H1 (cell line): ENCODE measurements around the gene GRK5. TPM values are rescaled to one million over a fixed set of nuclear protein-coding genes. Genes with fewer than 3 reads are reported as not detected.

Experiments used
- CTCF ChIA-PET: fragments of 300-600 bp; sonication (Branson Sonifier 250); formaldehyde crosslinking; loops from one replicate; lab custom pipeline; 2021; ENCODE audit not compliant: partially characterized antibody; lab: Charles Lee
- POLR2A ChIA-PET: fragments of 300-600 bp; sonication (Branson Sonifier 250); formaldehyde crosslinking; loops from one replicate; lab custom pipeline; 2021; ENCODE audit warnings: inconsistent platforms; ENCODE audit not compliant: partially characterized antibody; lab: Charles Lee
- DNase-seq, 2 experiments: peaks; one replicate each; pipeline versions ENCODE4 v3.0.0 to v3.0.0-alpha.2; 2010 to 2022; ENCODE audit warnings: low spot score in 2 of 2, low read depth in 1 of 2, mixed read lengths in 1 of 2
- FAIRE-seq: peaks from 2 replicates; lab custom pipeline; 2011; peaks lifted over from hg19 to GRCh38; lab: Jason Lieb, UNC
- H2AFZ ChIP-seq: 2 replicates; pipeline ENCODE4 v1.8.1; 2012; ENCODE audit warnings: low read length, inconsistent platforms
- H2AK5ac ChIP-seq: 2 replicates; pipeline ENCODE4 v1.6.1; 2013; ENCODE audit warnings: low read depth, low read length
- H2BK120ac ChIP-seq: replicated peaks from 2 replicates; pipeline ENCODE3; 2013; ENCODE audit warnings: low read depth, low read length, inconsistent platforms
- H2BK12ac ChIP-seq: 2 replicates; pipeline ENCODE4 v1.6.1; 2013; ENCODE audit warnings: low read depth, low read length
- H2BK15ac ChIP-seq: 2 replicates; pipeline ENCODE4 v1.6.1; 2013; ENCODE audit warnings: low read length
- H2BK20ac ChIP-seq: 2 replicates; pipeline ENCODE4 v1.6.1; 2013; ENCODE audit warnings: low read length
- H2BK5ac ChIP-seq: 2 replicates; pipeline ENCODE4 v1.6.1; 2013; ENCODE audit warnings: low read depth, low read length
- H3K14ac ChIP-seq: 2 replicates; pipeline ENCODE4 v1.6.1; 2013; ENCODE audit warnings: inconsistent platforms; ENCODE audit not compliant: insufficient read length
- H3K18ac ChIP-seq: 2 replicates; pipeline ENCODE4 v1.6.1; 2013; ENCODE audit warnings: low read length; ENCODE audit errors: extremely low read depth
- H3K23ac ChIP-seq: 2 replicates; pipeline ENCODE4 v1.6.1; 2013; ENCODE audit warnings: inconsistent platforms; ENCODE audit not compliant: insufficient read length
- H3K23me2 ChIP-seq: 2 replicates; pipeline ENCODE4 v1.6.1; 2013; ENCODE audit warnings: low read depth, low read length
- H3K27ac ChIP-seq: 2 replicates; pipeline ENCODE4 v1.6.1; 2011; ENCODE audit warnings: low read depth, low read length, inconsistent platforms
- H3K27me3 ChIP-seq, 4 experiments: replicated peaks in 1 of 4; 1 replicate in 1 of 4; 2 replicates in 3 of 4; pipeline versions ENCODE4 v1.6.1 to v1.8.1; 2011 to 2013; ENCODE audit warnings: low read length in 3 of 4, mild to moderate bottlenecking in 3 of 4, inconsistent platforms in 2 of 4, mixed read lengths in 2 of 4, moderate library complexity in 1 of 4; ENCODE audit not compliant: control insufficient read depth in 3 of 4, insufficient read depth in 3 of 4; ENCODE audit errors: extremely low read depth in 1 of 4
- H3K36me3 ChIP-seq, 4 experiments: 2 replicates each; pipeline versions ENCODE4 v1.6.1 to v1.8.1; 2011 to 2013; ENCODE audit warnings: mild to moderate bottlenecking in 4 of 4, low read length in 3 of 4, moderate library complexity in 2 of 4, control low read depth in 1 of 4, inconsistent platforms in 1 of 4; ENCODE audit not compliant: insufficient read depth in 4 of 4, control insufficient read depth in 2 of 4
- H3K4ac ChIP-seq: replicated peaks from 2 replicates; pipeline ENCODE3; 2013; ENCODE audit warnings: low read length, low read depth, mixed read lengths, inconsistent platforms; ENCODE audit not compliant: insufficient read length
- H3K4me1 ChIP-seq, 4 experiments: replicated peaks in 1 of 4; 1 replicate in 1 of 4; 2 replicates in 3 of 4; pipeline versions ENCODE4 v1.6.1 to v1.8.1; 2011 to 2013; ENCODE audit warnings: low read length in 3 of 4, inconsistent platforms in 2 of 4, mixed read lengths in 1 of 4; ENCODE audit not compliant: insufficient read depth in 4 of 4, control insufficient read depth in 3 of 4
- H3K4me2 ChIP-seq, 2 experiments: 2 replicates each; pipeline versions ENCODE4 v1.6.1 to v1.8.1; 2011 to 2013; ENCODE audit warnings: low read depth in 2 of 2, low read length in 2 of 2, control low read depth in 1 of 2, inconsistent platforms in 1 of 2, mild to moderate bottlenecking in 1 of 2; ENCODE audit not compliant: insufficient read depth in 1 of 2
- H3K4me3 ChIP-seq, 4 experiments: fragments of 200-600, 300-600 bp in 1 of 4; sonication (generic), shearing (Covaris generic), sonication (Bioruptor Twin) in 1 of 4; 2 replicates each; pipeline versions ENCODE4 v1.5.1 to v1.8.1; 2011 to 2016; ENCODE audit warnings: low read length in 4 of 4, low read depth in 3 of 4, control low read depth in 2 of 4, inconsistent platforms in 2 of 4, mild to moderate bottlenecking in 2 of 4, mixed read lengths in 1 of 4, moderate library complexity in 1 of 4; ENCODE audit not compliant: insufficient read depth in 2 of 4; ENCODE audit errors: extremely low read depth in 1 of 4
- H3K56ac ChIP-seq: replicated peaks from 2 replicates; pipeline ENCODE3; 2013; ENCODE audit warnings: low read depth, mild to moderate bottlenecking, mixed read lengths, low read length, inconsistent platforms; ENCODE audit not compliant: insufficient read length
- H3K79me1 ChIP-seq: 2 replicates; pipeline ENCODE4 v1.6.1; 2013; ENCODE audit warnings: low read depth, low read length, control low read depth
- H3K79me2 ChIP-seq, 2 experiments: 2 replicates each; pipeline versions ENCODE4 v1.6.1 to v1.8.1; 2012 to 2013; ENCODE audit warnings: low read length in 2 of 2, mild to moderate bottlenecking in 2 of 2, inconsistent platforms in 1 of 2; ENCODE audit not compliant: insufficient read depth in 2 of 2, control insufficient read depth in 1 of 2
- H3K9ac ChIP-seq, 4 experiments: replicated peaks in 1 of 4; 1 replicate in 1 of 4; 2 replicates in 3 of 4; pipeline versions ENCODE4 v1.6.1 to v1.8.1; 2011 to 2013; ENCODE audit warnings: low read depth in 3 of 4, low read length in 3 of 4, control low read depth in 2 of 4, mild to moderate bottlenecking in 2 of 4, moderate library complexity in 2 of 4, inconsistent platforms in 1 of 4; ENCODE audit errors: extremely low read depth in 1 of 4
- H3K9me3 ChIP-seq, 2 experiments: 2 replicates each; pipeline versions ENCODE4 v1.6.1 to v1.8.1; 2012 to 2013; ENCODE audit warnings: mild to moderate bottlenecking in 2 of 2, moderate library complexity in 2 of 2, control low read depth in 1 of 2, inconsistent platforms in 1 of 2, low read depth in 1 of 2, low read length in 1 of 2, mixed read lengths in 1 of 2; ENCODE audit not compliant: insufficient read depth in 2 of 2
- H4K20me1 ChIP-seq, 2 experiments: replicated peaks in 1 of 2; 2 replicates each; pipeline versions ENCODE3 to v1.8.1; 2011 to 2013; ENCODE audit warnings: inconsistent platforms in 2 of 2, low read length in 2 of 2, mild to moderate bottlenecking in 1 of 2; ENCODE audit not compliant: insufficient read depth in 2 of 2, control insufficient read depth in 1 of 2
- H4K5ac ChIP-seq: 2 replicates; pipeline ENCODE4 v1.6.1; 2013; ENCODE audit warnings: low read length, low read depth, mixed read lengths, inconsistent platforms; ENCODE audit not compliant: insufficient read length
- H4K8ac ChIP-seq: 2 replicates; pipeline ENCODE4 v1.8.0; 2013; ENCODE audit warnings: mild to moderate bottlenecking, moderate library complexity, low read length, inconsistent platforms; ENCODE audit not compliant: insufficient read depth; ENCODE audit errors: extremely low read depth
- H4K91ac ChIP-seq: replicated peaks from 2 replicates; pipeline ENCODE3; 2013; ENCODE audit warnings: low read length, mixed read lengths, inconsistent platforms; ENCODE audit not compliant: insufficient read length
- BACH1 ChIP-seq: IDR thresholded peaks from 2 replicates; pipeline ENCODE4 v1.6.1; 2012; ENCODE audit warnings: low read length, improper control_type of control experiment
- CEBPB ChIP-seq: IDR thresholded peaks from 2 replicates; pipeline ENCODE4 v1.6.1; 2012; ENCODE audit warnings: low read depth, low read length
- CHD1 ChIP-seq: IDR thresholded peaks from 2 replicates; pipeline ENCODE4 v1.6.1; 2012; ENCODE audit warnings: low read depth, low read length, improper control_type of control experiment
- JUND ChIP-seq: IDR thresholded peaks from 2 replicates; pipeline ENCODE4 v1.6.1; 2011; ENCODE audit warnings: mild to moderate bottlenecking, improper control_type of control experiment, low read length
- KDM1A ChIP-seq: fragments of 200-600, 300-600 bp; sonication (generic); IDR thresholded peaks from 2 replicates; pipeline ENCODE4 v1.7.1; 2016; ENCODE audit warnings: mild to moderate bottlenecking, low read length, borderline replicate concordance
- MAX ChIP-seq: IDR thresholded peaks from 2 replicates; pipeline ENCODE4 v1.6.1; 2012; ENCODE audit warnings: inconsistent platforms
- POU5F1 ChIP-seq: IDR thresholded peaks from 2 replicates; pipeline ENCODE4 v1.6.1; 2011; ENCODE audit warnings: low read depth, mild to moderate bottlenecking, low read length, moderate library complexity
- RAD21 ChIP-seq, 2 experiments: IDR thresholded peaks in 1 of 2; conservative IDR thresholded peaks in 1 of 2; 2 replicates each; pipeline ENCODE4 v1.6.1; 2011; ENCODE audit warnings: low read depth in 2 of 2, low read length in 2 of 2, improper control_type of control experiment in 1 of 2, inconsistent platforms in 1 of 2, mild to moderate bottlenecking in 1 of 2, moderate library complexity in 1 of 2
- RBBP5 ChIP-seq: IDR thresholded peaks from 2 replicates; pipeline ENCODE4 v1.7.1; 2012; ENCODE audit warnings: low read depth, mild to moderate bottlenecking, inconsistent platforms, low read length, moderate library complexity, borderline replicate concordance
- RNF2 ChIP-seq: fragments of 200-900, 300-1000 bp; sonication (generic); IDR thresholded peaks from 2 replicates; pipeline ENCODE4 v1.7.1; 2016; ENCODE audit warnings: borderline replicate concordance, low read depth, mild to moderate bottlenecking, antibody characterized with exemption, low read length; ENCODE audit not compliant: poor library complexity, severe bottlenecking; ENCODE audit errors: missing control alignments
- TAF7 ChIP-seq: optimal IDR thresholded peaks from 2 replicates; pipeline ENCODE3; 2011; ENCODE audit warnings: low read depth, mild to moderate bottlenecking, inconsistent platforms, low read length, moderate library complexity, borderline replicate concordance
- TEAD4 ChIP-seq: IDR thresholded peaks from 2 replicates; pipeline ENCODE4 v1.6.1; 2012; ENCODE audit warnings: low read depth, low read length, inconsistent platforms, mixed read lengths
- USF2 ChIP-seq: IDR thresholded peaks from 2 replicates; pipeline ENCODE4 v1.6.1; 2011; ENCODE audit warnings: low read length, improper control_type of control experiment
- WGBS, 2 experiments: shearing (Covaris generic) in 1 of 2; methylation state at CpG; one replicate each; pipeline versions ENCODE4 v1.1.6 to v1.1.7; 2013 to 2015; ENCODE audit warnings: low lambda C conversion rate in 2 of 2, mixed read lengths in 2 of 2, inconsistent platforms in 1 of 2, low coverage in 1 of 2, missing lambda C conversion rate in 1 of 2; ENCODE audit not compliant: insufficient replicate concordance in 2 of 2, insufficient coverage in 1 of 2, insufficient read length in 1 of 2; ENCODE audit errors: extremely low coverage in 1 of 2, missing lambda C conversion rate in 1 of 2; 5-methylcytosine and 5-hydroxymethylcytosine counted together
- polyA plus RNA-seq, 7 experiments: library from polyadenylated mRNA; depleted of rRNA in 3 of 7; stranded (reverse) in 5 of 7; unstranded in 2 of 7; fragments of >200 nt in 5 of 7; fragments of 200-250 nt in 2 of 7; gene quantifications; 1 replicate in 5 of 7; 2 replicates in 1 of 7; 4 replicates in 1 of 7; pipeline versions ENCODE4 v1.2.1 to v1.2.3, GENCODE V29; 2011 to 2013; ENCODE audit warnings: missing spikeins in 2 of 7, mixed read lengths in 2 of 7
- total RNA-seq: library from RNA; stranded (reverse); fragmentation: NEBNext Ultra II Directional; extraction: Animal tissue kit (Norgen Biotek cat#: 25700); gene quantifications from 2 replicates; pipeline ENCODE4 v1.2.1, GENCODE V29; 2021

The GRK5 gene
- total and polyA plus RNA-seq, 2 of the 8 experiments (the other 6 are each of a cell fraction or from before 2014, with no cell fraction given), result 0.54 to 2.5 TPM

- CTCF ChIA-PET, result interaction anchor here (1.2 to 4.3 kb wide), 4 partner anchors 8 to 15 kb away, joined by 3 to 19 read pairs (median 6); partner anchors contain the start of gene GRK5
- WGBS, 2 experiments, result 85% methylated on average over 5 of the region's 5 CpGs; no CpG with 5 or more reads in 1 of the 2 experiments
- TF ChIP-seq CHD1 (no peak), MAX (no peak), POU5F1 (no peak), RBBP5 (no peak), RNF2 (no peak), JUND (no peak), USF2 (no peak), TEAD4 (no peak), BACH1 (no peak), TAF7 (no peak), CEBPB (no peak), KDM1A (no peak), RAD21 (IDR thresholded peaks at IDR 0.05 in 1 of 2, conservative IDR thresholded peaks at IDR 0.05 in 1 of 2; ENCODE audit: low read depth in 2 of 2, low read length in 2 of 2) (no peak)
Measured at GRCh38 chr10:119219871-119220270, 12.5 kb downstream of the GRK5 start.

More at GRCh38 chr10:119219871-119220270, 12.5 kb downstream of the GRK5 start:
- no peak overlapping the region for H2BK5ac ChIP-seq
- no peak overlapping the region for H2BK12ac ChIP-seq
- no peaks in the 10 kb centered on the region for H3K9me3 ChIP-seq
- no peak overlapping the region for H4K91ac ChIP-seq
- H2BK15ac ChIP-seq, result no peak overlapping the region
- no peaks in the 10 kb centered on the region for H3K36me3 ChIP-seq
- no peak overlapping the region for H3K4me2 ChIP-seq
- DNase-seq, result no peak
- H3K27ac ChIP-seq, result no peak overlapping the region
- no peaks in the 10 kb centered on the region for H4K20me1 ChIP-seq
- no peak overlapping the region for H4K5ac ChIP-seq
- no peaks in the 10 kb centered on the region for H3K79me2 ChIP-seq
- H3K4ac ChIP-seq, result no peak overlapping the region
- H3K79me1 ChIP-seq, result no peaks in the 10 kb centered on the region
- H3K23ac ChIP-seq, result no peak overlapping the region
- no peak overlapping the region for H2AK5ac ChIP-seq
- H2BK20ac ChIP-seq, result no peak overlapping the region
- peaks cover 2 to 24% (median 11%) of the 10 kb centered on the region in 4 experiments; a peak in 6 of 7 replicates for H3K4me1 ChIP-seq
- H3K23me2 ChIP-seq, result no peaks in the 10 kb centered on the region
- H4K8ac ChIP-seq, result no peak overlapping the region
- no peak overlapping the region for H2BK120ac ChIP-seq
- H3K9ac ChIP-seq, result no peak overlapping the region
- peaks cover 0 to 2% (median 0%) of the 10 kb centered on the region in 4 experiments; a peak in 1 of 7 replicates for H3K27me3 ChIP-seq
- no peak overlapping the region for H3K4me3 ChIP-seq
- no peak overlapping the region for H2AFZ ChIP-seq
- no peak overlapping the region for H3K56ac ChIP-seq
- POLR2A ChIA-PET, result no interaction called here
- FAIRE-seq, result no peak
- no peak overlapping the region for H3K14ac ChIP-seq
- H3K18ac ChIP-seq, result no peak overlapping the region
